Activated T-cell treated with anti-CD3 and anti-CD28 coated beads, Interleukin-2, amount 50 U/mL, for 24 hours (primary cell): Measurements from ENCODE around the gene STEAP1.

Experiments used
- DNase-seq: peaks from one replicate; pipeline ENCODE4 v3.0.0-alpha.2; 2020
- H3K27ac Mint-ChIP-seq: 2 replicates; pipeline ENCODE4 v1.8.0; 2020; ENCODE audit warnings: mild to moderate bottlenecking, mixed read lengths
- H3K27me3 Mint-ChIP-seq: 2 replicates; pipeline ENCODE4 v1.8.0; 2020; ENCODE audit warnings: mixed read lengths
- H3K36me3 Mint-ChIP-seq: 2 replicates; pipeline ENCODE4 v1.8.0; 2020; ENCODE audit warnings: low read depth, mixed read lengths
- H3K4me1 Mint-ChIP-seq: 2 replicates; pipeline ENCODE4 v1.8.0; 2020; ENCODE audit warnings: low read depth, mixed read lengths
- H3K4me3 Mint-ChIP-seq: 2 replicates; pipeline ENCODE4 v1.8.0; 2020; ENCODE audit warnings: mild to moderate bottlenecking, moderate library complexity, mixed read lengths
- H3K9me3 Mint-ChIP-seq: 2 replicates; pipeline ENCODE4 v1.8.0; 2020; ENCODE audit warnings: mixed read lengths

STEAP1 gene

GRCh38 chr7:90212149-90212495 lies 57.9 kb downstream of the STEAP1 start:
- H3K4me3 Mint-ChIP-seq = no peak overlapping the region
- H3K4me1 Mint-ChIP-seq = peaks cover 5% of the 10 kb centered on the region
- no peaks in the 10 kb centered on the region for H3K9me3 Mint-ChIP-seq
- H3K27me3 Mint-ChIP-seq = peaks cover 12% of the 10 kb centered on the region
- no peaks in the 10 kb centered on the region for H3K36me3 Mint-ChIP-seq
- DNase-seq = no peak
- H3K27ac Mint-ChIP-seq = no peak overlapping the region

- Mint-ChIP-seq H3K36me3 (no peaks in the 10 kb centered on the region), H3K9me3 (no peaks in the 10 kb centered on the region), H3K27me3 (peaks cover 15% of the 10 kb centered on the region), H3K4me3 (no peak overlapping the region), H3K4me1 (peaks cover 5% of the 10 kb centered on the region), H3K27ac (no peak overlapping the region)
- DNase-seq = no peak
Observed at GRCh38 chr7:90213521-90213920, 59.3 kb downstream of the STEAP1 start.
